Panc1 (cell line): Measurements from ENCODE around the gene LAMC2. TPM values are rescaled to one million over a fixed set of nuclear protein-coding genes. Genes with fewer than 3 reads are reported as not detected.

Experiments
- ATAC-seq: fragments of 200-7000 bp; cut with Tn5 transposase; 2 replicates; pipeline ENCODE4 v1.9.1; 2020; ENCODE audit warnings: mild to moderate bottlenecking, moderate library complexity
- BruUV-seq: library from RNA; stranded (reverse); fragments of 400-500 nt; replicated peaks from 2 replicates; lab custom pipeline; 2021; lab: Mats Ljungman, UMichigan
- CTCF ChIA-PET: fragments of 300-600 bp; sonication (Branson Sonifier 250); formaldehyde crosslinking; loops from one replicate; lab custom pipeline; 2022; ENCODE audit warnings: antibody characterized with exemption; lab: Charles Lee
- POLR2A ChIA-PET: fragments of 300-600 bp; sonication (Branson Sonifier 250); formaldehyde crosslinking; loops from one replicate; lab custom pipeline; 2022; ENCODE audit warnings: antibody characterized with exemption; lab: Charles Lee
- DNase-seq: peaks from one replicate; pipeline ENCODE4 v3.0.0-alpha.2; 2010; ENCODE audit warnings: low read depth, low spot score
- H3K27ac ChIP-seq: 2 replicates; pipeline ENCODE4 v1.5.1; 2011; ENCODE audit warnings: mild to moderate bottlenecking, low read length, inconsistent platforms
- H3K27me3 ChIP-seq: fragments of 200-500 bp; sonication (Bioruptor generic); 2 replicates; pipeline ENCODE4 v1.6.0; 2014; ENCODE audit warnings: low read length, inconsistent platforms; ENCODE audit not compliant: control insufficient read depth, insufficient read depth
- H3K36me3 ChIP-seq: fragments of 200-500 bp; sonication (Bioruptor generic); 2 replicates; pipeline ENCODE4 v1.5.1; 2014; ENCODE audit warnings: inconsistent platforms, mild to moderate bottlenecking, low read length, moderate library complexity; ENCODE audit not compliant: control insufficient read depth, insufficient read depth
- H3K4me1 ChIP-seq: 2 replicates; pipeline ENCODE4 v1.5.1; 2011; ENCODE audit warnings: inconsistent platforms, mild to moderate bottlenecking, low read length, moderate library complexity; ENCODE audit not compliant: control insufficient read depth, insufficient read depth
- H3K4me3 ChIP-seq, 2 experiments: 2 replicates each; pipeline ENCODE4 v1.5.1; 2011 to 2012; ENCODE audit warnings: low read depth in 2 of 2, low read length in 2 of 2, mild to moderate bottlenecking in 2 of 2, inconsistent platforms in 1 of 2, moderate library complexity in 1 of 2
- H3K9me3 ChIP-seq: fragments of 200-500 bp; sonication (Bioruptor generic); 2 replicates; pipeline ENCODE4 v1.5.1; 2014; ENCODE audit warnings: low read depth, mild to moderate bottlenecking, inconsistent platforms, low read length, moderate library complexity; ENCODE audit not compliant: control insufficient read depth, insufficient read depth
- CTCF ChIP-seq: fragments of 450-650 bp; IDR thresholded peaks from 2 replicates; pipeline ENCODE4 v1.5.1; 2017; ENCODE audit warnings: mild to moderate bottlenecking
- POLR2AphosphoS5 ChIP-seq: IDR thresholded peaks from 2 replicates; pipeline ENCODE4 v1.6.1; 2012; ENCODE audit warnings: mild to moderate bottlenecking, low read depth, low read length, moderate library complexity
- REST ChIP-seq, 2 experiments: IDR thresholded peaks; 2 replicates each; pipeline ENCODE4 v1.6.1; 2011 to 2012; ENCODE audit warnings: low read depth in 2 of 2, control low read depth in 1 of 2, low read length in 1 of 2, mild to moderate bottlenecking in 1 of 2, moderate library complexity in 1 of 2; ENCODE audit not compliant: insufficient read depth in 1 of 2
- SIN3A ChIP-seq: IDR thresholded peaks from 2 replicates; pipeline ENCODE4 v1.6.1; 2012; ENCODE audit warnings: low read depth, mild to moderate bottlenecking, low read length, moderate library complexity, borderline replicate concordance; ENCODE audit not compliant: insufficient read depth
- TCF7L2 ChIP-seq: IDR thresholded peaks from 2 replicates; pipeline ENCODE4 v1.6.1; 2011; ENCODE audit warnings: mild to moderate bottlenecking, low read depth, low read length, inconsistent platforms
- in situ Hi-C: cut with HindIII; loops from 2 replicates; pipeline ENCODE4 v1.10.0; 2016; ENCODE audit warnings: low sequenced_read_pairs, low pct_unique_long_range_greater_than_20kb
- intact Hi-C: fragments of 100-400 bp; cut with micrococcal nuclease; formaldehyde crosslinking; loops from one replicate; pipeline ENCODE4 v1.10.0; 2022; ENCODE audit not compliant: unreplicated experiment
- total RNA-seq: library from RNA; stranded (reverse); gene quantifications from one replicate; pipeline ENCODE4 v1.2.1, GENCODE V29; 2021; ENCODE audit not compliant: unreplicated experiment

LAMC2 gene
- total RNA-seq, 1 experiment from 2014 or later, result 8.3 TPM

DNA sequence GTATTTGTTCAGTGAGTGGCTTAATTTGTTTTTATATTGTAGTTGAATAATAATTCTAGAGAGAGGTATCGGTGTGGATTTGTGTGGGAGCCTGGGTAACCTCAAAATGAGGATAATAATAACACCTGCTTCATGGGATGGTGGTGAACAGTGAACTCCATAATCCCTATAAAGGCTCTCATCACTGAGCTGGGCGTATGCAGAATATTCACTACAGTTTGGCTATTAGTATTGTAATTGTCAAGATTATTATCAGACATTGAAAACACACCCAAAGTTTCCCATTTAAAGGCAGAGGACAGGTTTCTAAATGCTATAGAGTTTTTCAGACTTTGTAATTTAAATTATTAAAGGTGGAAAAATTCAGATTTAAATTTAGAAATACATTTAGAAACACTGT, 7.0 kb upstream of the LAMC2 start:
- BruUV-seq, result no TSS peak
- H3K36me3 ChIP-seq, result no peaks in the 10 kb centered on the region
- POLR2A ChIA-PET, result no interaction called here
- no peak overlapping the region for H3K4me3 ChIP-seq
- intact Hi-C loops (no loop called here), in situ Hi-C loops (no loop called here)
- TF ChIP-seq TCF7L2, result no peak
- TF ChIP-seq POLR2AphosphoS5, result no peak
- no peak for TF ChIP-seq REST (IDR thresholded peaks at IDR 0.05; ENCODE audit: insufficient read depth in 1 of 2, low read depth in 2 of 2, low read length in 1 of 2)
- TF ChIP-seq SIN3A, result no peak
- TF ChIP-seq CTCF, result no peak
- no peak overlapping the region for H3K27ac ChIP-seq
- no peaks in the 10 kb centered on the region for H3K9me3 ChIP-seq
- peaks cover 10% of the 10 kb centered on the region for H3K4me1 ChIP-seq
- CTCF ChIA-PET, result no interaction called here
- ATAC-seq (no peak), DNase-seq (no peak)
- no peaks in the 10 kb centered on the region for H3K27me3 ChIP-seq

DNA sequence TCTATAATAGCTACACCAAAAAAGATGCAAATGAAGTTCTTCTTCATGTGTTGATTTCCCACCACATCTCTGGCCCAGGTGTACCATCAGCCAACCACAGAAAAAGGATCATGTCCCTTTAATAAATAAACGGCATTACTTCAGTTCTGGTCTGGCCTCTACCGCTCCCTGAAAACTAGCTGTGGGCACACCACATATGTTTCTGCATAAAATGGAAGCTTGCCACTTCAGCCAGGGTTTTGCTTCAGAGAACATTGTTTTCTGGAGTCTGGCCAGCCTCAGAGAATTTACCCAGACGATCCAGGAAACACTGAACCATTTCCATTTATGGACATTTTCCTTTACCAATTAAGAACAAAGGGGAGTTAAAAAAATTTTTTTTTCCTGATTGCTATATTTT, 5.8 kb upstream of the LAMC2 start:
- TF ChIP-seq SIN3A (no peak), POLR2AphosphoS5 (no peak), REST (IDR thresholded peaks at IDR 0.05; ENCODE audit: insufficient read depth in 1 of 2, low read depth in 2 of 2, low read length in 1 of 2) (no peak), CTCF (no peak), TCF7L2 (no peak)
- Histone ChIP-seq H3K9me3 (no peaks in the 10 kb centered on the region), H3K27ac (no peak overlapping the region), H3K4me3 (no peak overlapping the region), H3K27me3 (no peaks in the 10 kb centered on the region), H3K4me1 (peaks cover 10% of the 10 kb centered on the region), H3K36me3 (no peaks in the 10 kb centered on the region)
- intact Hi-C loops, result no loop called here
- ChIA-PET CTCF (no interaction called here), POLR2A (interaction anchor here (0.6 kb wide), 1 partner anchor 160 kb away, joined by 6 read pairs; no protein-coding TSS in a partner anchor)
- BruUV-seq, result no TSS peak
- DNase-seq (no peak), ATAC-seq (0 out of 2 replicates have a peak, but pooled peaks have one; percentile 23)
- in situ Hi-C loops, result no loop called here
